Ovary (tissue), 3 donors: Measurements from ENCODE around the gene RBPJ.

ENCODE experiments used
- CTCF ChIP-seq, 3 donors: fragments of 450-650 bp in 2 of 3; fragments of 200-600 bp in 1 of 3; IDR thresholded peaks; one replicate each; pipeline versions ENCODE4 v1.5.1 to v1.8.0; 2016 to 2022; ENCODE audit warnings: antibody characterized with exemption in 3 of 3, mild to moderate bottlenecking in 1 of 3
- POLR2A ChIP-seq: fragments of 450-650 bp; IDR thresholded peaks from one replicate; pipeline ENCODE4 v1.6.1; 2017; ENCODE audit warnings: antibody characterized with exemption, mild to moderate bottlenecking, moderate library complexity
- donor health status: DM: no; HTN: no; CAD: no.

DNA sequence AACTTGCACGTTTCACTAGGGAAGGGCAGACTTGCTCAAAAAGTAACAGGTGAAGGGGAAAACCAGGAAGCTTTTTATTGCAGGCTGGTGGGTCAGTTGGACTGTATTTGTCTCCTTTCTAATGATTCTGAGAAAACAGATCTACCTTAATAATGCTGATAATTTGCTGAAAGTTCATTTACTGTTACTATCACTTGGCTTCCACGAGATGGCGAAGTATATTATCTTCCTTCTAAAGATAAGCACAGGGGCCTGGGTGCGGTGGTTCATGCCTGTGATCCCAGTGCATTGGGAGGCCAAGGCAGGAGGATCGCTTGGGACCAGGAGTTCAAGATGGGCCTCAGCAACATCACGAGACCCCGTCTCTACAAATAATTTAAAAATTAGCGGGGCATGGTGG is 153.1 kb downstream of the RBPJ start:
- TF ChIP-seq POLR2A (no peak), CTCF (IDR thresholded peaks at IDR 0.05) (no peak)
